CD4-positive, alpha-beta memory T cell (primary cell): ENCODE results near the gene ST6GALNAC3. TPM values are rescaled to one million over a fixed set of nuclear protein-coding genes. Genes with fewer than 3 reads are reported as not detected.

Source experiments
- CTCF ChIA-PET: fragments of 350-600 bp; sonication (Branson Sonifier 250); formaldehyde crosslinking; loops from one replicate; lab custom pipeline; 2021; ENCODE audit warnings: inconsistent platforms; ENCODE audit not compliant: partially characterized antibody; lab: Charles Lee
- POLR2A ChIA-PET: fragments of 350-600 bp; sonication (Branson Sonifier 250); formaldehyde crosslinking; loops from one replicate; lab custom pipeline; 2021; ENCODE audit not compliant: partially characterized antibody; lab: Charles Lee
- DNase-seq, 5 donors: peaks; one replicate each; pipeline versions ENCODE4 v3.0.0 to v3.0.0-alpha.2; 2020 to 2022; ENCODE audit warnings: mixed read lengths in 1 of 5
- H3K27ac ChIP-seq: one replicate; pipeline ENCODE4 v1.7.0; 2013; ENCODE audit warnings: low read depth, low read length
- H3K27me3 ChIP-seq: 2 replicates; pipeline ENCODE4 v1.7.0; 2013; ENCODE audit warnings: mild to moderate bottlenecking, low read length, moderate library complexity; ENCODE audit not compliant: insufficient read depth
- H3K36me3 ChIP-seq: 2 replicates; pipeline ENCODE4 v1.7.0; 2013; ENCODE audit warnings: mild to moderate bottlenecking, low read length, moderate library complexity; ENCODE audit not compliant: insufficient read depth
- H3K4me1 ChIP-seq: 2 replicates; pipeline ENCODE4 v1.7.0; 2013; ENCODE audit warnings: mild to moderate bottlenecking, low read length, moderate library complexity; ENCODE audit not compliant: insufficient read depth
- H3K4me3 ChIP-seq, 2 donors: one replicate each; pipeline ENCODE4 v1.7.0; 2013; ENCODE audit warnings: low read length in 2 of 2, mild to moderate bottlenecking in 1 of 2
- H3K9me3 ChIP-seq, 2 donors: one replicate each; pipeline ENCODE4 v1.7.0; 2013; ENCODE audit warnings: low read length in 2 of 2, control low read depth in 1 of 2; ENCODE audit not compliant: control insufficient read depth in 1 of 2
- H3K27ac Mint-ChIP-seq, 7 donors: one replicate each; pipeline ENCODE4 v1.8.0; 2020 to 2021; ENCODE audit warnings: mixed read lengths in 7 of 7, mild to moderate bottlenecking in 6 of 7, inconsistent platforms in 3 of 7, moderate library complexity in 3 of 7
- H3K27me3 Mint-ChIP-seq, 2 donors: one replicate each; pipeline ENCODE4 v1.8.0; 2020 to 2021; ENCODE audit warnings: mixed read lengths in 2 of 2
- H3K36me3 Mint-ChIP-seq, 2 donors: one replicate each; pipeline ENCODE4 v1.8.0; 2020 to 2021; ENCODE audit warnings: mixed read lengths in 2 of 2, inconsistent platforms in 1 of 2, mild to moderate bottlenecking in 1 of 2
- H3K4me1 Mint-ChIP-seq, 4 donors: one replicate each; pipeline ENCODE4 v1.8.0; 2020 to 2021; ENCODE audit warnings: mixed read lengths in 4 of 4, mild to moderate bottlenecking in 1 of 4
- H3K4me3 Mint-ChIP-seq, 8 donors: one replicate each; pipeline ENCODE4 v1.8.0; 2020 to 2021; ENCODE audit warnings: mixed read lengths in 8 of 8, mild to moderate bottlenecking in 7 of 8, moderate library complexity in 6 of 8, inconsistent platforms in 3 of 8
- H3K9me3 Mint-ChIP-seq, 8 donors: one replicate each; pipeline ENCODE4 v1.8.0; 2020 to 2021; ENCODE audit warnings: mixed read lengths in 8 of 8, mild to moderate bottlenecking in 5 of 8, inconsistent platforms in 3 of 8, moderate library complexity in 1 of 8
- intact Hi-C: fragments of 100-400 bp; cut with micrococcal nuclease; formaldehyde crosslinking; loops from one replicate; pipeline ENCODE4 v1.15.1; 2023
- polyA plus RNA-seq, 2 donors: library from polyadenylated mRNA; unstranded; fragments of 300-500 nt; fragmentation: Illumina TruSeq; gene quantifications; one replicate each; pipeline ENCODE4 v1.2.3, GENCODE V29; 2021
- total RNA-seq, 2 experiments: library from RNA; stranded (reverse); gene quantifications; one replicate each; pipeline ENCODE4 v1.2.3, GENCODE V29; 2021

ST6GALNAC3 gene
- total and polyA plus RNA-seq, 4 experiments from 2014 or later: 0.47 to 1.2 (median 1.1) TPM; not detected in 1

GRCh38 chr1:76054359-76054758, 20.2 kb upstream of the ST6GALNAC3 start:
- ChIA-PET POLR2A (no interaction called here), CTCF (no interaction called here)
- Histone ChIP-seq H3K27me3 (no peaks in the 10 kb centered on the region), H3K27ac (no peak overlapping the region), H3K4me3 (no peak overlapping the region), H3K9me3 (no peaks in the 10 kb centered on the region), H3K36me3 (no peaks in the 10 kb centered on the region), H3K4me1 (no peaks in the 10 kb centered on the region)
- Mint-ChIP-seq H3K27me3 (peaks cover 5 to 10% of the 10 kb centered on the region in 2 donors), H3K9me3 (peaks cover 0 to 3% (median under 1%) of the 10 kb centered on the region in 8 donors), H3K36me3 (no peaks in the 10 kb centered on the region), H3K4me1 (no peaks in the 10 kb centered on the region), H3K27ac (no peak overlapping the region), H3K4me3 (no peak overlapping the region)
- no peak for DNase-seq
- intact Hi-C loops: no loop called here

DNA sequence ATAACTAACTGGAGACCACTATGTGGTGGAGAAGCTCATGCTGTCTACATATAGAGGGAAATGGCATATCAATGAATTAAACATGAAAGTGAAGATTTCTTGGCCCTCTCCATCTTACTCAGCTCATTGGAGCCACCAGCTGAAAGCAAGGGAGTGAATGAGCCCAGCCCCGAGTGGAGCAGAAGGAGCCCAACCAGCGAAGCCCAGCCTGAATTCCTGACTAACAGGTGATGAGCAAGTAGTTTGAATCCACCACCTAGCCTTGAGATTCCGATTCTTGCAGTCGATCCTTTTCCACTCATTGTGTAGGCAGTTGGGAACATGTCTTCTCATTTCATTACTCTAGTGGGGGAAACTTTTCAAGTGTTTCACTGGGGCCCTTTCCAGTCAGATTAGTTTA, 18.6 kb upstream of the ST6GALNAC3 start:
- H3K36me3 ChIP-seq: no peaks in the 10 kb centered on the region

DNA sequence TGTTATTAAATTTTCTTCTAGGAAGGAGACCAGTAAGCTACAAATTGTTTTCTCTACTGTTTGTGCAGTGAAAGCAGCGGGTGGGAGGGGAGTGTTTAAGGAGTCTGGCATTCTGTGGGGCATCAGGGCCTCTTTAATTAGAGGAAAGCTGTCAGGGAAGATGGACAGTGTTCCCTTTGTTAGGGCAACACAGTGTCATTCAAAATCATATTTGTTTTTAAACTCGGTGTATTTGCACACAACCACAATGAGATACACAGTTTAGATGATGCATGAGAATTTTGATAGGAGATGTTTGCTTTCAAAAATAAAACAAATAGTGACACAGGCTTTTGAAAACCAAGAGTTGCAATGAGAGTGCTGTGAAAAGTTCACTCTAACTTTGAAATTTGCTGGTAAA, 15.1 kb upstream of the ST6GALNAC3 start:
- Mint-ChIP-seq H3K27ac (no peak overlapping the region), H3K27me3 (peaks cover 5 to 7% of the 10 kb centered on the region in 2 donors), H3K4me1 (no peaks in the 10 kb centered on the region), H3K36me3 (no peaks in the 10 kb centered on the region), H3K4me3 (no peak overlapping the region), H3K9me3 (peaks cover 0 to 1% (median 0%) of the 10 kb centered on the region in 8 donors)
- Histone ChIP-seq H3K27ac (no peak overlapping the region), H3K36me3 (no peaks in the 10 kb centered on the region), H3K9me3 (no peaks in the 10 kb centered on the region), H3K4me1 (no peaks in the 10 kb centered on the region), H3K27me3 (no peaks in the 10 kb centered on the region), H3K4me3 (no peak overlapping the region)
- intact Hi-C loops: no loop called here
- ChIA-PET POLR2A (no interaction called here), CTCF (no interaction called here)
- DNase-seq: no peak

More for the DNA sequence above, 18.6 kb upstream of the ST6GALNAC3 start:
- Mint-ChIP-seq H3K4me3 (no peak overlapping the region), H3K27me3 (peaks cover 5 to 10% of the 10 kb centered on the region in 2 donors), H3K4me1 (no peaks in the 10 kb centered on the region), H3K27ac (no peak overlapping the region), H3K9me3 (peaks cover 0 to 1% (median 0%) of the 10 kb centered on the region in 8 donors), H3K36me3 (no peaks in the 10 kb centered on the region)
- Histone ChIP-seq H3K4me3 (no peak overlapping the region), H3K9me3 (no peaks in the 10 kb centered on the region), H3K27ac (no peak overlapping the region), H3K4me1 (no peaks in the 10 kb centered on the region), H3K27me3 (no peaks in the 10 kb centered on the region)
- intact Hi-C loops: no loop called here
- ChIA-PET POLR2A (no interaction called here), CTCF (no interaction called here)
- no peak for DNase-seq

- no peaks in the 10 kb centered on the region for H3K4me1 ChIP-seq
- H3K36me3 Mint-ChIP-seq: no peaks in the 10 kb centered on the region
- H3K4me3 ChIP-seq: no peak overlapping the region
- H3K27ac Mint-ChIP-seq: no peak overlapping the region
- H3K36me3 ChIP-seq: no peaks in the 10 kb centered on the region
- no peaks in the 10 kb centered on the region for H3K9me3 Mint-ChIP-seq
- CTCF ChIA-PET: no interaction called here
- H3K4me1 Mint-ChIP-seq: no peaks in the 10 kb centered on the region
- no peaks in the 10 kb centered on the region for H3K27me3 ChIP-seq
- POLR2A ChIA-PET: no interaction called here
- no peak overlapping the region for H3K4me3 Mint-ChIP-seq
- peaks cover 5 to 6% of the 10 kb centered on the region in 2 donors for H3K27me3 Mint-ChIP-seq
- DNase-seq: no peak
- intact Hi-C loops: no loop called here
- H3K9me3 ChIP-seq: no peaks in the 10 kb centered on the region
- no peak overlapping the region for H3K27ac ChIP-seq
Measured at GRCh38 chr1:76065270-76065669, 9.3 kb upstream of the ST6GALNAC3 start.

- H3K27me3 Mint-ChIP-seq: peaks cover 5 to 6% of the 10 kb centered on the region in 2 donors
- Histone ChIP-seq H3K36me3 (no peaks in the 10 kb centered on the region), H3K27ac (no peak overlapping the region), H3K27me3 (no peaks in the 10 kb centered on the region), H3K4me1 (no peaks in the 10 kb centered on the region), H3K9me3 (no peaks in the 10 kb centered on the region), H3K4me3 (no peak overlapping the region)
- no peak for DNase-seq
- intact Hi-C loops: no loop called here
- CTCF ChIA-PET: no interaction called here
- POLR2A ChIA-PET: no interaction called here
- no peaks in the 10 kb centered on the region for H3K4me1 Mint-ChIP-seq
- H3K9me3 Mint-ChIP-seq: no peaks in the 10 kb centered on the region
- no peak overlapping the region for H3K27ac Mint-ChIP-seq
- no peak overlapping the region for H3K4me3 Mint-ChIP-seq
- H3K36me3 Mint-ChIP-seq: no peaks in the 10 kb centered on the region
Measured at GRCh38 chr1:76066394-76066793, 8.2 kb upstream of the ST6GALNAC3 start.

DNA sequence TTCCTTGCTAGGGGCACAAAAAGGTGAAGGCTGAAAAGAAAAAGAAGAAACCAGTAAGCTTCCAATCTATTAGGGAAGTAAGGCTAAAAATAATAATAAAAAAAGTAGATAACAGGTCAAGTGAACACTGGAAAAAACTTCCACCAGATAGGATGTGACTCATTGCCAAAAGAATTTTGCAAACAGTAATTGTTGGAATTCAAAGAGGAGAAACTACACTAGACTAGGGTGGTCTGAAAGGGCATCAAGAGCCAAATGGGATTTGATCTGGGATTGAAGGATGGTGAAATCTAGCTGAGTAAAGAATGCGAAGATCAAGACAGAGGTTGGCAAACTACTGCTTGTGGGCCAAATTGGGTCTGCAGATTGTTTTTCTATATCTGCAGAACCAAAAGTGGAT, 6.0 kb upstream of the ST6GALNAC3 start:
- H3K4me1 ChIP-seq: no peaks in the 10 kb centered on the region
- Mint-ChIP-seq H3K4me3 (no peak overlapping the region), H3K27ac (no peak overlapping the region), H3K27me3 (peaks cover 4 to 10% of the 10 kb centered on the region in 2 donors), H3K9me3 (no peaks in the 10 kb centered on the region), H3K36me3 (no peaks in the 10 kb centered on the region), H3K4me1 (peaks cover under 1 to 6% (median 3%) of the 10 kb centered on the region in 4 donors)
- no peak overlapping the region for H3K4me3 ChIP-seq
- no peaks in the 10 kb centered on the region for H3K36me3 ChIP-seq
- H3K27ac ChIP-seq: no peak overlapping the region
- CTCF ChIA-PET: no interaction called here
- intact Hi-C loops: no loop called here
- POLR2A ChIA-PET: no interaction called here
- no peaks in the 10 kb centered on the region for H3K9me3 ChIP-seq
- no peaks in the 10 kb centered on the region for H3K27me3 ChIP-seq
- no peak for DNase-seq

DNA sequence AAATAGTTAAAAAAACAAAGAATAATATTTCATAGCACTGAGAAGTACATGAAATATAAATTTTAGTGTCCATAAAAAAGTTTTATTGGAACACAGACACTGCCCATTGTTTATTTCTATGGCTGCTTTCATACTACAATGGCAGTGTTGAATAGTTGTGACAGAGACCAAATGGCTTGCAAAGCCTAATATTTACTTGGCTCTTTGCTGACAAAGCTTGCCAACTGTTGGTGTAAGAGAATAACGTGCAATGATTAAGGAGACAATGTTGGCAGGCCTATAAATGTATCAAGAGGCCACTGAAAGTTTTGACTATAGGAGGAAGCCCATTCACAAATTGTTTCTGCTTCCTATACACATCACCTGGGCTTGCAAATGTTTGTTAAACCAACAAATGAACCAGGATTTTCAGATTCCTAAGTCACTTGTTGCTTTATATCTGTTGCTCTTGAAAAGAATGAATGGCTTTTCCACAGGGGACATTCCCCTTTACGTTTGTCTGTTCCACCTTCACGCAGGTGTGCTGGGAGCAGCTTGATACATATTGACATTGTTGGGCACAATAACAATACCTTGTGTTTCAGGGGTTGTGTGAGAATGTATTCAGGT, 5.5 kb upstream of the ST6GALNAC3 start:
- no peaks in the 10 kb centered on the region for H3K36me3 ChIP-seq
- H3K27me3 Mint-ChIP-seq: peaks cover 2 to 8% of the 10 kb centered on the region in 2 donors
- H3K27ac ChIP-seq: no peak overlapping the region
- peaks cover 4 to 11% (median 7%) of the 10 kb centered on the region in 4 donors for H3K4me1 Mint-ChIP-seq
- ChIA-PET POLR2A (no interaction called here), CTCF (no interaction called here)
- no peak for DNase-seq
- no peaks in the 10 kb centered on the region for H3K9me3 Mint-ChIP-seq
- no peak overlapping the region for H3K4me3 ChIP-seq
- no peaks in the 10 kb centered on the region for H3K9me3 ChIP-seq
- no peaks in the 10 kb centered on the region for H3K27me3 ChIP-seq
- peaks cover 4% of the 10 kb centered on the region for H3K4me1 ChIP-seq
- H3K4me3 Mint-ChIP-seq: no peak overlapping the region
- intact Hi-C loops: no loop called here
- H3K36me3 Mint-ChIP-seq: no peaks in the 10 kb centered on the region
- no peak overlapping the region for H3K27ac Mint-ChIP-seq
